Stomach (tissue), 9 donors: ENCODE measurements around the gene LURAP1L. TPM values are rescaled to one million over a fixed set of nuclear protein-coding genes. Genes with fewer than 3 reads are reported as not detected.

ENCODE experiments used
- DNase-seq, 2 donors: peaks; one replicate each; pipeline versions ENCODE4 v3.0.0 to v3.0.0-alpha.2; 2013 to 2019
- H3K27ac ChIP-seq, 5 donors: fragments of 200-600 bp in 4 of 5; sonication (generic) in 4 of 5; one replicate each; pipeline ENCODE4 v1.5.1; 2013 to 2019; ENCODE audit warnings: mild to moderate bottlenecking in 1 of 5, moderate library complexity in 1 of 5
- H3K27me3 ChIP-seq, 3 donors: fragments of 200-600 bp; sonication (generic); one replicate each; pipeline ENCODE4 v1.5.1; 2017 to 2019; ENCODE audit warnings: mixed run types in 1 of 3
- H3K36me3 ChIP-seq, 4 donors: fragments of 200-600 bp; sonication (generic); 1 replicate in 3 of 4; 2 replicates in 1 of 4; pipeline ENCODE4 v1.5.1; 2016 to 2019
- H3K4me1 ChIP-seq, 4 donors: fragments of 200-600 bp; sonication (generic); one replicate each; pipeline ENCODE4 v1.5.1; 2016 to 2019
- H3K4me3 ChIP-seq, 4 donors: fragments of 200-600 bp; sonication (generic) in 3 of 4; one replicate each; pipeline ENCODE4 v1.5.1; 2016 to 2019; ENCODE audit warnings: mild to moderate bottlenecking in 1 of 4
- H3K9me3 ChIP-seq, 4 donors: fragments of 200-600 bp; sonication (generic); one replicate each; pipeline ENCODE4 v1.5.1; 2016 to 2019
- EP300 ChIP-seq: sonication (generic); formaldehyde crosslinking; IDR thresholded peaks from one replicate; pipeline ENCODE4 v1.6.1; 2017; ENCODE audit warnings: antibody characterized with exemption
- POLR2A ChIP-seq, 4 donors: fragments of 450-650 bp; IDR thresholded peaks; one replicate each; pipeline ENCODE4 v1.6.1; 2016; ENCODE audit warnings: antibody characterized with exemption in 4 of 4, control low read depth in 2 of 4, mild to moderate bottlenecking in 1 of 4, moderate library complexity in 1 of 4
- POLR2AphosphoS5 ChIP-seq, 3 donors: sonication (generic); formaldehyde crosslinking; IDR thresholded peaks; one replicate each; pipeline ENCODE4 v1.6.1; 2016; ENCODE audit warnings: antibody characterized with exemption in 3 of 3
- WGBS, 5 donors: extraction: QIAGEN DNeasy Blood & Tissue Kit in 3 of 5; methylation state at CpG; one replicate each; pipeline versions ENCODE4 v1.1.5 to v1.1.7; 2013 to 2018; 5-methylcytosine and 5-hydroxymethylcytosine counted together
- intact Hi-C: fragments of 100-400 bp; cut with DNase I; formaldehyde crosslinking; loops from one replicate; pipeline ENCODE4 v1.15.1; 2023; ENCODE audit warnings: low total_unique reads
- polyA plus RNA-seq, 3 donors: library from polyadenylated mRNA; stranded (reverse); fragments of 200-250 nt; gene quantifications; one replicate each; pipeline ENCODE4 v1.2.3, GENCODE V29; 2013
- total RNA-seq, 5 donors: library from RNA; depleted of rRNA; stranded (reverse); fragments of >200 nt; gene quantifications; one replicate each; pipeline versions ENCODE4 v1.1.0 to v1.2.3, GENCODE V29; 2014 to 2016
- TF ChIP-seq, protein P1 (sequence below), 7 experiments: fragments of 450-650 bp in 4 of 7; fragments of 200-600 bp in 3 of 7; sonication (generic) in 3 of 7; IDR thresholded peaks; one replicate each; pipeline ENCODE4 v1.5.1; 2016 to 2019; ENCODE audit warnings: antibody characterized with exemption in 7 of 7, control low read depth in 2 of 7, mild to moderate bottlenecking in 1 of 7
- donor health status: healthy with polysubstance abuse.
- donor health status: Bipolar disorder and iron deficiency.
- donor health status: healthy.

Gene LURAP1L
- total and polyA plus RNA-seq, 8 donors = 6.7 to 32.2 (median 20.6) TPM

DNA sequence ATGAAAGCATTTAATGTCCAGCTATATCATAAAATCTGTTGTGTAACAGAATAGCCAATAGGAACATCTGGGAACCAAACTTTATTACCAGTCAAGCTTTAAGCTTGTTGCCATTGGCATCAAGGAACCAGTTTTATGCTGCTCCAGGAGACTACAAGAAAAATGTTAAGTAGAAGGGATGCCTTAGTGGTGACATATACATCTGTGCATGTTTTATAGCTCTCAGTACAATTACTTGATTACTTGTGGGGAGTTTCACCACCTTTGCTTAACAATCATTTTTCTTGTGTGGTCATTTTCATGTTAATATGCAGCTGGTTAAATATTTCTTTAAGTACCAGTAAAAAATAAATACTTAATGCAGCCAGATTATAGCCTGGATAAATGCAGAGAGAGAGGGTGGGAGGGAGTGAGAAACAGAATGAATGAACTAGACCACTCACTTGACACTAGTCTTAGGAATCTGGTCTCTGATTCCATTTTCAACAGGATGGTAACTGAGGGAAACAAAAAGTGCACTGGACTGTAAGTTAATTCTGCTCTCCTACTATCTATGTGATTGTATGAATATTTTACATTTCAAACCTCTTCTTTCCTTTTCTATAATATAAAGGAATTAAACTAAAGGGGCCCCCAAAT is 35.7 kb upstream of the LURAP1L start:
- DNase-seq = no peak
- TF ChIP-seq, protein P1, sequence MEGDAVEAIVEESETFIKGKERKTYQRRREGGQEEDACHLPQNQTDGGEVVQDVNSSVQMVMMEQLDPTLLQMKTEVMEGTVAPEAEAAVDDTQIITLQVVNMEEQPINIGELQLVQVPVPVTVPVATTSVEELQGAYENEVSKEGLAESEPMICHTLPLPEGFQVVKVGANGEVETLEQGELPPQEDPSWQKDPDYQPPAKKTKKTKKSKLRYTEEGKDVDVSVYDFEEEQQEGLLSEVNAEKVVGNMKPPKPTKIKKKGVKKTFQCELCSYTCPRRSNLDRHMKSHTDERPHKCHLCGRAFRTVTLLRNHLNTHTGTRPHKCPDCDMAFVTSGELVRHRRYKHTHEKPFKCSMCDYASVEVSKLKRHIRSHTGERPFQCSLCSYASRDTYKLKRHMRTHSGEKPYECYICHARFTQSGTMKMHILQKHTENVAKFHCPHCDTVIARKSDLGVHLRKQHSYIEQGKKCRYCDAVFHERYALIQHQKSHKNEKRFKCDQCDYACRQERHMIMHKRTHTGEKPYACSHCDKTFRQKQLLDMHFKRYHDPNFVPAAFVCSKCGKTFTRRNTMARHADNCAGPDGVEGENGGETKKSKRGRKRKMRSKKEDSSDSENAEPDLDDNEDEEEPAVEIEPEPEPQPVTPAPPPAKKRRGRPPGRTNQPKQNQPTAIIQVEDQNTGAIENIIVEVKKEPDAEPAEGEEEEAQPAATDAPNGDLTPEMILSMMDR (IDR thresholded peaks at IDR 0.05) = no peak
- TF ChIP-seq POLR2AphosphoS5 (IDR thresholded peaks at IDR 0.05) = no peak

DNA sequence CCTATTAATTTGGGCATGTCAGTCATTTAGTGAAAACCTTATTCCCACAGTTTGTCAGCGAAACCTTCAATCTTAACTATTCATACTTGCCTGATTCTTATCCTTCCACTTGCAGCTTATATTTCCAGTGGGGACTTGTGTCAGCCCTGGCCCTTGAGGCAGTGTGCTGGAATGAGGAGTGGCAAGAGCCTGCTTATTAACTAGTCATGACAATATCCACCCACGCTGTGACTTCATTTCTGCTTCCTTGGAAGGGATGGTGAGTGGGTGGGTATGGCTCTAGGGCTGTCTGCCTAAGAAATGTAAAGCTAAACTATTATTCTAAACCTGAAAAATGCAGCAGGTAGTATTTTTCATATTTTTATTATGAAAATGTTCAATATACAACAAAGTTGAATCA is 34.0 kb upstream of the LURAP1L start:
- no peaks in the 10 kb centered on the region for H3K36me3 ChIP-seq
- no peak overlapping the region for H3K4me3 ChIP-seq
- H3K27me3 ChIP-seq = no peaks in the 10 kb centered on the region
- DNase-seq = no peak
- H3K27ac ChIP-seq = no peak overlapping the region
- WGBS, 5 donors = 85 to 92% (median 91%) methylated on average over 2 of the region's 2 CpGs
- no peaks in the 10 kb centered on the region for H3K9me3 ChIP-seq
- H3K4me1 ChIP-seq = no peaks in the 10 kb centered on the region
- intact Hi-C loops = no loop called here
- TF ChIP-seq POLR2AphosphoS5 (IDR thresholded peaks at IDR 0.05) (no peak), POLR2A (IDR thresholded peaks at IDR 0.05) (no peak)
- TF ChIP-seq, protein P1 (IDR thresholded peaks at IDR 0.05) = no peak

More for the DNA sequence above, 35.7 kb upstream of the LURAP1L start:
- H3K36me3 ChIP-seq = no peaks in the 10 kb centered on the region
- H3K9me3 ChIP-seq = peaks cover 0 to 10% (median 4%) of the 10 kb centered on the region in 4 donors
- H3K27me3 ChIP-seq = no peaks in the 10 kb centered on the region
- no peak overlapping the region for H3K4me3 ChIP-seq
- intact Hi-C loops = no loop called here
- H3K4me1 ChIP-seq = no peaks in the 10 kb centered on the region
- no peak overlapping the region for H3K27ac ChIP-seq

DNA sequence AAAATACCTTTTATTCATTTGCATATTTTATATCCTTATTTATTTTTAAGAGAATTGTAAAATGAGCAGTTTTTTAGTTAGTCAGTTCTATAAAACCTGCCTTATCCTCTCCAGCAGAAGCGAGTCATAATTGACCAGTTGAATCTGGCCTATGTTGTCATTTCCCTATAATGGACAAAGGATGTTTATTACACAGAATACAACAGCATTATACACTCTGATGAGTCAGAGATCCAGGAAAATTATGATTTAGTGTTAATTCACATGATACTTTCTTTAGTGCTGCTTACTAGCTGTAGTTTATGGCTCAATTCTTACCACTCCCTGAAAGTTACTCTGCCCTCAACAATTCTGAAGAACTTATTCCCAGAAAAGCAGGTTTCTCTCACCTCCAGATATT is 26.8 kb upstream of the LURAP1L start:
- no peaks in the 10 kb centered on the region for H3K4me1 ChIP-seq
- H3K4me3 ChIP-seq = no peak overlapping the region
- TF ChIP-seq EP300 (no peak), POLR2AphosphoS5 (IDR thresholded peaks at IDR 0.05) (no peak), POLR2A (IDR thresholded peaks at IDR 0.05) (no peak)
- TF ChIP-seq, protein P1 (IDR thresholded peaks at IDR 0.05) = no peak
- H3K36me3 ChIP-seq = no peaks in the 10 kb centered on the region
- H3K9me3 ChIP-seq = no peaks in the 10 kb centered on the region
- intact Hi-C loops = no loop called here
- no peak overlapping the region for H3K27ac ChIP-seq
- 79 to 93% (median 86%) methylated on average over 1 of the region's 1 CpG for WGBS, 5 donors
- no peaks in the 10 kb centered on the region for H3K27me3 ChIP-seq
- no peak for DNase-seq

DNA sequence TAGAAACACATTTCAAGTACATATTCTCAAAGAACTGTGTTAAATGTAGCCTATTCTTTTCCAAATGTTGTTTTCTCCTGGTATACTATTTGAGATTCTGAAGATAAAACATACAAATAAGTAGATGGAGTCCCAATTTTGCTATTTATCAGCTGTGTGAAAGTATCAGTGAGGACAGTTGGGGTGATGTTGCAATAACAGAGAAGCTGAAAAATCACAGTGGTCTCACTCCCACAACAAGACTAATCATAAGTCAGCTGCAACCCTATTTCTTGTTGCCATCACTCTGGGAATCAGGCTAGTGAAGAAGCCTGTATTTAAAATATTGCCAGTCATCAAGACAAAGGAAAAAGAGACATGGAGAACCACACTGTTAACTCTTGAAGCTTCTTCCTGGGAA is 25.9 kb upstream of the LURAP1L start:
- Histone ChIP-seq H3K27me3 (no peaks in the 10 kb centered on the region), H3K36me3 (no peaks in the 10 kb centered on the region), H3K4me1 (no peaks in the 10 kb centered on the region), H3K27ac (no peak overlapping the region), H3K9me3 (no peaks in the 10 kb centered on the region), H3K4me3 (no peak overlapping the region)
- intact Hi-C loops = no loop called here
- TF ChIP-seq, protein P1 (IDR thresholded peaks at IDR 0.05) = no peak
- TF ChIP-seq POLR2A (IDR thresholded peaks at IDR 0.05) (no peak), EP300 (no peak), POLR2AphosphoS5 (IDR thresholded peaks at IDR 0.05) (no peak)
- DNase-seq = no peak
